ENCODE data around the gene TMEM132D. TPM values are rescaled to one million over a fixed set of nuclear protein-coding genes. Genes with fewer than 3 reads are reported as not detected.

Gene TMEM132D
- total and polyA plus RNA-seq, 2 of the 4 experiments (the other 2 are of a cell fraction), result not detected

DNA sequence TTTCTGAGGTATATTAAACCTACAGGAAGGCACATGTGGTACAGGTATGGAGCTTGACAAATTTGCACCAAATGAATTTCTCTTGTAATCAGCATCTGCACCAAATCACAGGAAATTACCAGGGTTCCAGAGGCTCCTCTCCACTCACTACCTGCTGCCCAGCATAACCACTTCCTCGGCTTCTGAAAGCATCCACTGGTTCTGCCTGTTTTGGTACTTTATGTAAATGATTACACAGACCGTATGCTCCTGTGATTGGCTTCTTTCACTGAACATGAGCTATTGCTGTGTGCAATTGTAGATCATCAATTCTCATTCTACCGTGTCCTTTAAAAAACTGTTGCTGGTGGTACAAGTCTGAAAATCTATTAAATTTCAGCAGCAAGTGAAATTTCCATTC, 522.1 kb downstream of the TMEM132D start:
- in situ Hi-C loops (cut with MboI; ENCODE audit: low sequenced_read_pairs) (no loop called here), dilution Hi-C loops (cut with HindIII; ENCODE audit: low sequenced_read_pairs, unreplicated experiment) (no loop called here), intact Hi-C loops (cut with micrococcal nuclease) (no loop called here)
- no TSS peak for BruUV-seq (replicated peaks)
- ChIA-PET CTCF (no interaction called here), POLR2A (ENCODE audit: unreplicated experiment) (no interaction called here)
- H3K79me1 ChIP-seq (ENCODE audit: low read depth in 1 of 2, low read length in 2 of 2), result no peaks in the 10 kb centered on the region
- no peak overlapping the region for H3K4me3 ChIP-seq (ENCODE audit: insufficient read depth, low read depth, low read length)
- H3K9me3 ChIP-seq (ENCODE audit: control insufficient read depth, insufficient read depth, low read length), result peaks cover 26% of the 10 kb centered on the region
- ATAC-seq (ENCODE audit: low read depth) (no peak), DNase-seq (no peak)
- TF ChIP-seq RAD21 (IDR thresholded peaks at IDR 0.05; ENCODE audit: low read length), result no peak
- no peak for TF ChIP-seq NFE2L2 (IDR thresholded peaks at IDR 0.05; ENCODE audit: low read depth, low read length)
- no peak for TF ChIP-seq CEBPB (IDR thresholded peaks at IDR 0.05; ENCODE audit: low read depth, low read length)
- no peak for TF ChIP-seq SMC3 (IDR thresholded peaks at IDR 0.05; ENCODE audit: low read depth, low read length)
- TF ChIP-seq CTCF (conservative IDR thresholded peaks at IDR 0.05; ENCODE audit: low read depth, low read length), result no peak
- TF ChIP-seq CHD1 (IDR thresholded peaks at IDR 0.05; ENCODE audit: low read depth, low read length), result no peak
- TF ChIP-seq ELK1 (IDR thresholded peaks at IDR 0.05; ENCODE audit: borderline replicate concordance, low read depth, low read length), result no peak
- TF ChIP-seq, protein P1, sequence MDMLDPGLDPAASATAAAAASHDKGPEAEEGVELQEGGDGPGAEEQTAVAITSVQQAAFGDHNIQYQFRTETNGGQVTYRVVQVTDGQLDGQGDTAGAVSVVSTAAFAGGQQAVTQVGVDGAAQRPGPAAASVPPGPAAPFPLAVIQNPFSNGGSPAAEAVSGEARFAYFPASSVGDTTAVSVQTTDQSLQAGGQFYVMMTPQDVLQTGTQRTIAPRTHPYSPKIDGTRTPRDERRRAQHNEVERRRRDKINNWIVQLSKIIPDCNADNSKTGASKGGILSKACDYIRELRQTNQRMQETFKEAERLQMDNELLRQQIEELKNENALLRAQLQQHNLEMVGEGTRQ (IDR thresholded peaks at IDR 0.05; ENCODE audit: low read depth, low read length), result no peak
- no peak for TF ChIP-seq MAZ (IDR thresholded peaks at IDR 0.05; ENCODE audit: borderline replicate concordance, low read depth, low read length)
- no peak for TF ChIP-seq BHLHE40 (IDR thresholded peaks at IDR 0.05; ENCODE audit: low read depth, low read length)
- TF ChIP-seq FOS (IDR thresholded peaks at IDR 0.05; ENCODE audit: low read depth, low read length), result no peak
- no peak overlapping the region for H3K23ac ChIP-seq (ENCODE audit: low read depth, low read length)
- no peak overlapping the region for H3K4me2 ChIP-seq (ENCODE audit: low read depth, low read length)
- no peak overlapping the region for H3K14ac ChIP-seq (replicated peaks; ENCODE audit: low read depth, low read length)
- no peak overlapping the region for H2AK5ac ChIP-seq (ENCODE audit: low read depth, low read length)
- H2BK5ac ChIP-seq (ENCODE audit: low read depth, low read length, poor library complexity, severe bottlenecking), result no peak overlapping the region
- H3K4ac ChIP-seq (ENCODE audit: low read depth, low read length), result no peak overlapping the region
- H3K4me1 ChIP-seq (ENCODE audit: control insufficient read depth, insufficient read depth, low read length), result no peaks in the 10 kb centered on the region
- no peak overlapping the region for H2BK15ac ChIP-seq (ENCODE audit: low read depth, low read length)
- H4K91ac ChIP-seq (ENCODE audit: insufficient read depth, low read depth, low read length), result no peak overlapping the region
- no peaks in the 10 kb centered on the region for H4K20me1 ChIP-seq (ENCODE audit: insufficient read depth, low read length)
- no peak overlapping the region for H2BK20ac ChIP-seq (ENCODE audit: low read depth, low read length)
- H2BK120ac ChIP-seq (ENCODE audit: low read depth, low read length), result no peak overlapping the region
- H4K5ac ChIP-seq (ENCODE audit: low read depth, low read length), result no peak overlapping the region
- H4K8ac ChIP-seq (ENCODE audit: low read depth in 2 of 2, low read length in 2 of 2), result no peak overlapping the region
- H3K9ac ChIP-seq (ENCODE audit: low read depth, low read length), result no peak overlapping the region
- H3K9me1 ChIP-seq (ENCODE audit: insufficient read depth, low read length), result no peaks in the 10 kb centered on the region
- H3K27me3 ChIP-seq (ENCODE audit: control insufficient read depth, insufficient read depth, low read length), result no peaks in the 10 kb centered on the region
- WGBS, 2 experiments (ENCODE audit: extremely low coverage in 2 of 2, insufficient read length in 1 of 2), result 40% methylated on average over 1 of the region's 3 CpGs; no CpG with 5 or more reads in 1 of the 2 experiments
- no peak overlapping the region for H3K18ac ChIP-seq (ENCODE audit: low read depth, low read length)
- H2AFZ ChIP-seq (replicated peaks; ENCODE audit: low read length, poor library complexity), result no peak overlapping the region
- no peaks in the 10 kb centered on the region for H3K36me3 ChIP-seq (ENCODE audit: control insufficient read depth, insufficient read depth, low read length)
- H3K27ac ChIP-seq (ENCODE audit: insufficient read depth, low read length), result no peak overlapping the region
- H3K56ac ChIP-seq (ENCODE audit: extremely low read depth, insufficient read depth, low read length), result no peak overlapping the region
- no peak overlapping the region for H2AK9ac ChIP-seq (replicated peaks; ENCODE audit: low read depth, low read length, poor library complexity)
